Fibroblast of skin of abdomen (primary cell): ENCODE results near the gene POLR2H. TPM values are rescaled to one million over a fixed set of nuclear protein-coding genes. Genes with fewer than 3 reads are reported as not detected.

Experiments
- DNase-seq: peaks from one replicate; pipeline ENCODE4 v3.0.0-alpha.2; 2013
- polyA plus RNA-seq, 2 experiments: library from polyadenylated mRNA; unstranded; fragments of 120-200 nt; gene quantifications; one replicate each; pipeline ENCODE4 v1.2.1, GENCODE V29; 2013; ENCODE audit not compliant: insufficient read length in 2 of 2

Gene POLR2H
- 53.4 TPM for polyA plus RNA-seq (2013, experiment 1 of 2; ENCODE audit: insufficient read length)
- polyA plus RNA-seq (2013, experiment 2 of 2; ENCODE audit: insufficient read length) = 57.4 TPM

DNA sequence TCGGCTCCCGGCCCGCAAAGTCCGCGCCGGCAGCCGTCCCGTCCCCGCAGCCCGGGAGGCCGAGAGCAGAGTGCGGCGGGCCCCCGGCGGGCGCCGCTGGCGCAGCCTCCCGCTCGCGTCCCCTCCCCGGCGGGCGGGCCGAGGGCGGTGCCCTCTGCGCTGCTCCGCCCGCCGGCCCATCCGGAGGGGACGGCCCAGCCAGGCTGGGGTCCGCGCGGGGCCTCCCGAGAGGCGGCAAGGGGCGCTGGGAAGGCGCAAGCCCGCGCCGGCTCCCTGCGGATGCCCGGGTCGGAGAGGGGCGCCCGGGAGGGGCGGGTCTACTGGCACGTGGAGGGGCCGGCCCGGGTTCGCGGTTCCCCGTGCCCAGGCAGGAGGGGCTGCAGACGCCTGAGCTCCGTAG is at the start of gene POLR2H, which contains the start of gene CLCN2:
TSS of gene POLR2H (plus strand) at position 179 of the 400 bp plus-strand sequence. CDS start 1,783 bp downstream, outside the sequence.
TSS of gene CLCN2 (minus strand) at position 74 of the 400 bp plus-strand sequence. CDS start 126 bp downstream, outside the sequence.
- peak; percentile 64 for DNase-seq

DNA sequence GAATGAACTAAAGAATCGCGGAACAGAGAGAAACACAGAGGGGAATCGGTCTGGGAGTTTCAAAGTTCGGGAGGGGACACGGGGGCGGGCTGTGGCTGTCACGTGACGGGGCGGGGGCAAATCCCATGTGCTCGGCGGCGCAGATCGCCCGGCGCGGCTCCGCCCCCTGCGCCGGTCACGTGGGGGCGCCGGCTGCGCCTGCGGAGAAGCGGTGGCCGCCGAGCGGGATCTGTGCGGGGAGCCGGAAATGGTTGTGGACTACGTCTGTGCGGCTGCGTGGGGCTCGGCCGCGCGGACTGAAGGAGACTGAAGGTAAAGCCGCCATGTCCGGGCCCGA is 47.2 kb upstream of the POLR2H start, which contains the start of gene EIF4G1:
TSS of gene EIF4G1 (plus strand) at position 244 of the 337 bp plus-strand sequence. CDS start 1,191 bp downstream, outside the sequence.
- peak; percentile 95 for DNase-seq

GRCh38 chr3:184314700-184315542 is 46.6 kb upstream of the POLR2H start:
- peak; percentile 84 for DNase-seq

- no peak for DNase-seq
Observed at GRCh38 chr3:184315543-184315867, 46.0 kb upstream of the POLR2H start.

DNA sequence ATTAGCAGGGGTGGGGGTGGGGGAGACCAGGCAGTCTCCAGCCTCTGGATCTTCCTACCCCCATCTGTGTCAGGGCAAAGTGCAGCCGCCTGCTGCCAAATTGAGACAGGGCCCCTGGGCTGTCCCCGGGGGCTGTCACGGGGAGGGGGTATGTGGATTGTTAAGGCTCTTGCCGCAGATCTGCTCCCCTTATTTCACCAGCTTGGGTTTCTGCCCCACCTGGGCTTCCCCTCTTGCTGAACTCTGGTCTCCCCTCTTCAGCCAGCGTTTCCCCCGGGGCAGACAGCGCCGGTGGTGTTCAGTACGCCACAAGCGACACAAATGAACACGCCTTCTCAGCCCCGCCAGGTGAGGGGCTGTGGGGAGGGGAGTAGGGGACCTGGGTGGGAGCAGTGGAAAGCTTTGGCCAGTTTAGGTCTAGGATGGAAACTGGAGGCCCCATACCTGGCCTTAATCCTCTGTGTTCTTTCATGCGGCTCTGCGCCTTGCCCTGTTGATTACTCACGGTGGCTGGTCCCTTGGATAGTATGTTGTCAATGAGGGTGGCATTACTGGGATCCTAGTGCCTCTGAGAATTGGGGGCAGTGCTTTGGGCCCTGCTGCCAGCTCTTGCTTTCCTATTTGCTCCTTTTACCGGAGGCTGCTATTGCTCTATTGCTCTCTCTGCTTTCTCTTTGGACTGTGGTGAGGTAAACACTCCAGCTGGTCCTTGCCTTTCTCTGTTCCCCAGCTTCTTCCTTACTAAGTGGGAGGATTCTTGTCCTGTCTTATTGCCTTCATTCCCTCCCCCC is 45.4 kb upstream of the POLR2H start:
- DNase-seq = no peak

GRCh38 chr3:184316792-184317191 is 44.7 kb upstream of the POLR2H start:
- no peak for DNase-seq

DNA sequence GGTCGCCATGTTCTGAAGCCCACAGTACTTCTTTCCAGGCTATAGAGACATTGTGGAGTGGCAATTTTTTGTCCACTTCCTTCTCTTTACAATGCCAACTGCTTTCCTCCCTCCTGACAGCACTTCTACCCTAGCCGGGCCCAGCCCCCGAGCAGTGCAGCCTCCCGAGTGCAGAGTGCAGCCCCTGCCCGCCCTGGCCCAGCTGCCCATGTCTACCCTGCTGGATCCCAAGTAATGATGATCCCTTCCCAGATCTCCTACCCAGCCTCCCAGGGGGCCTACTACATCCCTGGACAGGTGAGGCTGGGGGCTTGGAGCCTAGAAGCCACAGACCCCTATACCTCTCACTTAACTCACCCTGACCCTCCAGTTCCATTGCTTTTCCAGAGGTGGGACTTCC is 44.3 kb upstream of the POLR2H start:
- no peak for DNase-seq

- peak; percentile 97 for DNase-seq
Observed at GRCh38 chr3:184320104-184320445, 41.4 kb upstream of the POLR2H start.

GRCh38 chr3:184321666-184322065 is 39.8 kb upstream of the POLR2H start:
- no peak for DNase-seq

DNA sequence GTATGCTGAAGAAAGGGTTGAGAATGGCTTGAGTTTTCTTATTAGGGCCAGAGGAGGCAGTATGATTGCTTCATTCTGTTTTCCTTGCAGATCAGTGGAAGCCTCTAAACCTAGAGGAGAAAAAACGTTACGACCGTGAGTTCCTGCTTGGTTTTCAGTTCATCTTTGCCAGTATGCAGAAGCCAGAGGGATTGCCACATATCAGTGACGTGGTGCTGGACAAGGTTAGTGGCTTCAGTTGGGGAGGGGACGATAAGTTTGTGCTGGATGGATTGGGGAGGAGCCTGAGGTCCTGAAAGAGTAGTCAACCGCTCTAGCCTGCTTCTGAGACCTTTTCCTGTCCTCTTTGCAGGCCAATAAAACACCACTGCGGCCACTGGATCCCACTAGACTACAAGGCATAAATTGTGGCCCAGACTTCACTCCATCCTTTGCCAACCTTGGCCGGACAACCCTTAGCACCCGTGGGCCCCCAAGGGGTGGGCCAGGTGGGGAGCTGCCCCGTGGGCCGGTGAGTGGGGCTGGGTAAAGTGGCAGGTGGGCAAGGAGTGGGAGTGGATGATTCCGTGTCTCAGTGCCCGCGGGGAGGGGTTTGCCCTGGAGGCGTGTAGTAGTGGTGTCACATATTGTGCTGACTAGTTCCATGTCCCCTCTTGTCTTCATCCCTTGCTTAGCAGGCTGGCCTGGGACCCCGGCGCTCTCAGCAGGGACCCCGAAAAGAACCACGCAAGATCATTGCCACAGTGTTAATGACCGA is 38.6 kb upstream of the POLR2H start:
- DNase-seq = no peak

GRCh38 chr3:184323696-184324095 is 37.8 kb upstream of the POLR2H start:
- DNase-seq = no peak

DNA sequence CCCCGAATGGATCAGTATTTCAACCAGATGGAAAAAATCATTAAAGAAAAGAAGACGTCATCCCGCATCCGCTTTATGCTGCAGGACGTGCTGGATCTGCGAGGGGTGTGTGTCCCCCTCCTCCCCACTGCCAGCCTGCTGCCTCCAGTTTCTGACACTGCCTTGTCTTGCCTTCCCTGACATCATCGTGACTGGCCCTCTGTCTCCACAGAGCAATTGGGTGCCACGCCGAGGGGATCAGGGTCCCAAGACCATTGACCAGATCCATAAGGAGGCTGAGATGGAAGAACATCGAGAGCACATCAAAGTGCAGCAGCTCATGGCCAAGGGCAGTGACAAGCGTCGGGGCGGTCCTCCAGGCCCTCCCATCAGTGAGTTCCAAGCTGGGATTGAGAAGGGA is 36.2 kb upstream of the POLR2H start:
- DNase-seq = no peak

DNA sequence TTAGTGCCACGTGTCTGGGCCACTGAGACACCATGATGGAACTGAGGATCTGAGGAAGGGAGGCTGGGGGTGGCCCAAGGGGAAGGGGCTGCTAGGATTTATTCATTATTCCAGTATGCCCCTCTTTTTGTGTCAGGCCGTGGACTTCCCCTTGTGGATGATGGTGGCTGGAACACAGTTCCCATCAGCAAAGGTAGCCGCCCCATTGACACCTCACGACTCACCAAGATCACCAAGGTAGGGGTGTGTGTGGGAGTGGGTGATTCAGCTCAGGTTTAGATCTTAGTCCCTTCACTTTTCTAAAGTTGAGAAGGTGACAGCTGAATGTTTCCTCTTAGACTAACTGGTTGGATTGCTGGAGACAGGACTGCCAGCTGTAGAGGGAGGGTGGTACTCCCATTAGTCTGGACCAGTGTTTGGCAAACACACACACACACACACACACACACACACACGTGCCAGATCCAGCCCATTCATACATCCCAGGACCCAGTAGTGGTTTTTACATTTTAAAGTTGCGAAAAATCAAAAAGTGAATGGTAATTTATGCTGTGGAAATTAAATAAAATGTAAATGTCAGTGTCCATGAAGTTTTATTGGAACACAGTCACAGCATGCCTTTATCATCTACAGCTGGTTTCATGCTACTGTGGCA is 35.7 kb upstream of the POLR2H start:
- DNase-seq = no peak

DNA sequence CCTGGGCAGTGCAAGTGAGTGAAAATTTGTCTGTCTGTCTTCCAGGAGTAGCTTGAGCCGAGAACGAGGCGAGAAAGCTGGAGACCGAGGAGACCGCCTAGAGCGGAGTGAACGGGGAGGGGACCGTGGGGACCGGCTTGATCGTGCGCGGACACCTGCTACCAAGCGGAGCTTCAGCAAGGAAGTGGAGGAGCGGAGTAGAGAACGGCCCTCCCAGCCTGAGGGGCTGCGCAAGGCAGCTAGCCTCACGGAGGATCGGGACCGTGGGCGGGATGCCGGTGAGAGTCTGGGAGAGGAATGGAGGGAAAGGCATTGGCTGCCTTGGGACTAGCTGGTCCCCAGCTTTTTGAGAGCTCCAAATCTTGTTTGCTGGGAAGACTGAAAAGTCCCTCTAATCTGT is 34.3 kb upstream of the POLR2H start:
- DNase-seq = no peak

- no peak for DNase-seq
Observed at GRCh38 chr3:184328516-184328915, 33.0 kb upstream of the POLR2H start.

- peak; percentile 87 for DNase-seq
Observed at GRCh38 chr3:184332370-184333090, 29.0 kb upstream of the POLR2H start.

DNA sequence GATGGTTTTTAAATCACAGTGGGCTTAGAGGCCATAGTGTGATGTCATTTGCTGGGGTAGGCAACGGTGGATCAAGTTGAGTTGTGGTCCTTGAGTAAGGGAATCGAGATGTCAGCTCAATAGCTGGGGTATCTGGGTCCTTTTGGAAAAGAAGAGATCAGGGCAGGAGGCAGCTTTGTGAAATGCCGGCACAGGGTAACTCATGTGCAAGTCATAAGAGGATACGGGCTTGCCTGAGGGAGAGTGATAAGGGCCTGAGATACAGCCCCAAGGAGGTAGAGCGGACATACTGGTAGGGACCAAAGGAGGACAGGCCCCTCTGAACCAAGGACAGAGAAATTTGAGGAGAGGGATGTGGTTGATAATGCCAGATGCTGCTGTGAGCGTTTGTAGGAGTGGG is 28.3 kb upstream of the POLR2H start:
- no peak for DNase-seq

DNA sequence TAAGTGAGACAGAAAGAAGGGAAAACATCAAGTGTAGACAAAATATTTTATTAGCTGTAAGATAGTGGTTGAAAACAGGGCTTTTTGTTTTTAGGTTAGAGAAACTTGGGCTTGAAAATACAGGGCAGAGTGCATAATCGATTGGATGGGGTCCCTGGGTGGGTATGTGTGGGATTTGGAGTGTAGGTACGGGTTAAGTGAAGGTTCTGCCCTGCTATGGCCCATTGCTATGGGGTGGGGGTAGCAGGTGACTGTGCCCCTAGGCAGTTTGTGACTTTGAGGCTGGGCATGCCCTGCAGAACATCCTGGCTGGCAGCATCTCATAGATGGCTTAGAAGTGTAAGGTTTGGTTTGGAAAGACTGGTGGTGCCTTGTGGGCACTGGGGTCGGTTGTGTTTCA is 27.8 kb upstream of the POLR2H start:
- no peak for DNase-seq

- DNase-seq = peak; percentile 51
Observed at GRCh38 chr3:184334470-184335158, 26.9 kb upstream of the POLR2H start.

DNA sequence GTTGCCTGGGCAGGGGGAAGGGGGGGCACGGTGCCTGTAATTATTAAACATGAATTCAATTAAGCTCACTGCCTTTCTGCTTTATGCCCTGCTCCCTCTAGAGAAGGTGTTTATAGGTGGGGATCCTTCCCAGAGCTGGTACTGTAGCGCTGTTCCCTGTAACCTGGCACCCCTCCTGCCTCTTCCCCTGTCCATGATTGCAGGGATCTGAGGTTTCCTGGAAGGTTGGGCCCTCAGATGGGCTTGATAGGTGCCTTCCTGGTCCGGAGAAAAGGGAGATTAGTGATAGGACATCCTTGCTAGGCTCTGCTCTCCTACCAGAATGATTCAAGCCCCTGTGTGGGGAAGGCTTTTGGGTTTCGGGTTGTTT is 26.2 kb upstream of the POLR2H start:
- DNase-seq = no peak
